GM18499 (cell line): ENCODE results near the gene RCHY1.
"Not testable (repeated sequence)": the region's sequence is repeated elsewhere in the genome, so short reads cannot be mapped to it uniquely, and the experiment has no call there.

ENCODE experiments used
- ATAC-seq: cut with Tn5 transposase; IDR thresholded peaks from one replicate; pipeline ENCODE4 v1.9.1; 2021; ENCODE audit warnings: moderate number of reproducible peaks; ENCODE audit not compliant: insufficient read depth, unreplicated experiment

RCHY1 gene

DNA sequence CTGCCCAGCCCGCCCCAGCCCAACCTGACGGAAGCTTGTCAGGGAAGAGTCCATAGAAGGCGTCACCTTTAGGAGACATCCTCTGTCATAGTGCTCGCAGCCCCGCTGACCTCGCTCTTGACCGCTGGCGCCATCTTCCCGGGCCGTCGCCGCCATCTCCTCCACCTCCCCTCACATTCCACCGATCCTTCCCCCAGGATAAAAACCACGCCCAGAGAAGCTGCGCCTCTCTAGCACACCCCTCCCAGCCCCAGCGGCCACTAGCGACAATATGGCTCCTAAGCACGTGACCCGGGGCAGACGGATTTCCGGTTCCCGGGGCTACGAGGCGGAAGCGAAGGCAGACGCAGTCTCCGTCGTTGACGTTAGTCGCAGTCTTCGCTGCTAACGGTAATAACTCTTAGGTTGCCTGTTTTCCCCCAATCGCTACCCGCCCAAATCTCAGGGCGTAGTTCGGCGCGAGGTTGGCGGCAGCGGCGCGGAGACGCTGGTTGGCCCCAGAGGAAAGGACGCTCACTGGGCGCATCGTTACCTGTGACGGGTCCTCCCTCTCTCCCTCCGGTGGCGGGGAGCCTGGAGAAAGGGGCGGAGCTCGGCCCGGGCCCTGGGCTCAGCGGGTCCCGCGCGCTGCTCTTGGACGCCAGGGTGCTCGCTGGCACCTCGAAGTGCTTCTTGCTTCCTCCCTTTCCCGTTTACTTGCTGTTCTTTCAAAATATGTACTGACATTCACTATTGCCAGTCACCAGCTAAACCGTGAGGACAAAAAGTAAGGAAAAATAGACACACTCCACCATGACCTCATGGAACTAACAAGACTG is at the start of gene RCHY1, which contains the start of gene THAP6:
Gene RCHY1 (minus strand): TSS at position 273 of the 818 bp plus-strand sequence. CDS start 117 bp downstream, at position 156.
Gene THAP6 (plus strand): TSS at position 343 of the 818 bp plus-strand sequence. CDS start 980 bp downstream, outside the sequence.
- peak; percentile 88 for ATAC-seq

DNA sequence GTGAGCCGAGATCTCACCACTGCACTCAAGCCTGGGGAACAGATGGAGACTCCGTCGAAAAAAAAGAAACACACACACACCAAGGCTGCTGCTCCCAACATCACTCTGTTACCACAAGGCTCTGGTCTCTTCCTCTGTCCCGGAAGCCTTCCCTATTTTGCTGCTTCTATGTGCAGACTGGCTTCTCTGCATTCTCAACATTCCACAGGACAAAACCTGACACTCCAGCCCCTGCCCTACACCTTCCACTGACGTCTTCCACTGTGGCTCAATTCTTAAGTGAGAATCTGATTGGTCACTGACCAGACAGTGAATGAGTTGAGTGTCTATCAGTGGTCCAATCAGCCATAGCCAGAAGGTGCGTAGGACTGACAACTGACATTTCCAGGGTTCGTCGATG is 47.6 kb upstream of the RCHY1 start:
- ATAC-seq = no peak

DNA sequence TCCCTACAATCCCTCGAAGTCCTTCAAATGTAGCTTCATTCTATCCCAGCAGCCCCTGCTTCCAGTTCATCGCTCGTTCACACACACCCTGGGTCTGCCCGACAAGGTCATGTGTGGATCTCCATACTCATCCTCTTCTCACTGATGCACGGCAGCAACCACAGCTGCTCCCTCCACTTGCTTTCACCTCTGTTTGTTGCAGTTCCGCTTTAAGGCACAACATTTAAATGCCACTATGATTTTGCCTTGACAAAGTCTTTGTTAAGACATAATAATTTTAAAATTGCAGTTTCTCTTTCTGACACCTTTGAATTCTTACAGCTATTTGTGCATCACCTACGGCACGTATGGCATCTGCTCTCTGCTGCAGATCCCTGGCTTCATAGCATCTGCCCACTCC is 43.5 kb upstream of the RCHY1 start:
- ATAC-seq = no peak

DNA sequence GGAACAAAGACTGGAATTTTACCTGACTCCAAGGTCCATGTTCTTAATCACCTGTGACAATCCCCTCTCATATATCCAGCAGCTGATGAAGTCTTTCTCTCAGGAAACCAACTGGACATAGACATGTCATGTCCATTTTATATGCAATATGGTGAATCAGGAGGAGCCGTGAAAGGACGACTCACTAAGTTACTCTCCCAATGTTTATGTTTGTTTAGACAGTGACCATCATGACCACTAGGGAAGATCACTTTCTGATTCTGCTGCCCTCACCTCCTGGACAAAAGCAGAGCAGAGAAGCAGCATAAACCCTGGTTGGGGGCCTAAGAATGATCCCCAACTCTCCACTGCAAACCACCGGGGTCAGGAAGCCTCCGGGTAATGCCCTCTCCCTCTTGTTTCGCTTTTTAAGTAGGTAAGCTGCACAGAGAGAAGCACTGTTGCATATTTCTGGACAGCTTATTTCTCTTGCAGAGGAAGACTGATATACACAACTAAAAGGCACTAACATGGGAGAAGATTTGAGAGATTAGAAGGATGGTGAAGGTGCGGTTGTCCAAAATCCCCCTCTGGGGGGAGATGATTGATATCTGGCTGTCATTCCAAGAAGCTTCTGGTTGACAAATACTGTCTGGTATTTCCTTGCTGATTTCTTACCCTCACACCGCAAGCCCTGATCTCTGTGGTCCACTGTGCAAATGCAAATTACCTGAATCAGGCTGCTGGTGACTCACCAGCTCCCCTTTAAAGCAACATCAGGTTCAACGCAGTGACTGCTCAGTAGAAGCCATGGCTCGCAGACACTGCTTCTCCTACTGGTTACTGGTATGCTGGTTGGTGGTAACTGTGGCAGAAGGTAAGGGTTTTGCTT is 41.3 kb upstream of the RCHY1 start, which contains the start of gene ODAPH:
Gene ODAPH (plus strand): TSS at position 773 of the 871 bp plus-strand sequence. CDS start 17 bp downstream, at position 790.
- ATAC-seq = peak; percentile 99

DNA sequence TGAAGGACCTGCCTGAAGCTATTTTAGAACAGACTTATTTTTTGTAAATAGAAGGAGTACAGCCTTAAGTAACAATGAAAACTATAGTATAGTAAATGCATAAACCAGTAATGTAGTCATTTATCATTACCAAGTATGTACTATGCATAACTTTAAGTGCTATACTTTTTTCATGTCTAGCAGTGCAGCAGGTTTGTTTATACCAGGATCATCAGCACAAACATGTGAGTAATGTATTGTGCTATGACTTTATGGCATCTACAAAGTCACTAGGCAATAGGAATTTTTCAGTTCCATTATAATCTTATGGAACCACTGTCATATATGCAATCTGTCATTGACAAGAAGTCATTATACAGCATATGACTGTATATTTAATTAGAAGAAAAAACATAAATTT is 38.2 kb upstream of the RCHY1 start:
- ATAC-seq = no peak

DNA sequence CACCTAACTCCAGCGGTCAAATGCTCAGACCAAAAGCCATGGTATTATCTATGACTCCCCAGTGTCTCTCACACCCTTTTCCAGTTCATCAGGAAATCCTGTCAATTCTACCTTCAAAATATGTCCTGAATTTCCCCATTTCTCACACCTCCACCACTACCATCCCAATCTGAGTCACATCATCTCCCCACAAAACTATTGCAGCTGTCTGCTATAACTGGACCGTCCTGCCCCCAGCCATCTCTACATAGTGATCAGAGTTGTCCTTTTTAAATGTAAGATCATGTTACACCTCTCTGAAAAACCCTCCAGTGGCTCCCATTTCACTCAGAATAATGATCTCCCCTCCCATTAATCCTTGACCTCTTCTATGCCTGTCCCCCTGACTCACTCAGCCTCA is 34.8 kb upstream of the RCHY1 start:
- ATAC-seq = no peak

DNA sequence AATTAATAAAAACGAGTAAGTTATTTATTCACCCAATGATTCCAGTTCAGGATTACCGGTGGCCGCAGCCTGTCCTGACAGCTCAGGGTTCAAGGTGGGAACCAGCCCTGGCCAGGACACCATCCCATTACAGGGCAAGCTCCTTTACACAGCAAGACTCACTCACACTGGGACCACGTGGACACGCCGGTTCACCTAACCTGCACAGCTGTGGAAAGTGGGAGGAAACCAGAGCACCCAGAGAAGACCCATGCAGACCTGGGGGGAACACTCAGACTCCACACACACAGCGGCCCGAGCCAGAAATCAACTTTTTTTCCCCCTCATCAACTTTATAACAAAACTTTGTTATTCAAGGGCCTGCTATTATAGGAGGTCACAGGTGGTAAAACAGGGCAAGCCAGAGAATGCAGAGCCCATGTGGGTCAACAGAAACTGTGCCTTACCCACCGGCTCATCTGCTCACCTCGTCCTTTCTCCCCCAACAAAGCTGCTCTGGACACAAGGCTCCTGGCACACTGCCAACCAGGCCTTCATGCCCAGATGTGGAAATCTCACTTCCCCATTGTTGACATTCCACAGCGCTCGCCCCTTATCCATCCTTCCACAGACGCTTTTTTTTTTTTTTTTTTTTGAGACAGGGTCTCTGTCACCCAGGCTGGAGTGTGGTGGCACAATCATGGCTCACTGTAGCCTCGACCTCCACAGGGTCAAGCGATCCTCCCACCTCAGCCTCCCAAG is 33.6 kb upstream of the RCHY1 start:
- no peak for ATAC-seq

DNA sequence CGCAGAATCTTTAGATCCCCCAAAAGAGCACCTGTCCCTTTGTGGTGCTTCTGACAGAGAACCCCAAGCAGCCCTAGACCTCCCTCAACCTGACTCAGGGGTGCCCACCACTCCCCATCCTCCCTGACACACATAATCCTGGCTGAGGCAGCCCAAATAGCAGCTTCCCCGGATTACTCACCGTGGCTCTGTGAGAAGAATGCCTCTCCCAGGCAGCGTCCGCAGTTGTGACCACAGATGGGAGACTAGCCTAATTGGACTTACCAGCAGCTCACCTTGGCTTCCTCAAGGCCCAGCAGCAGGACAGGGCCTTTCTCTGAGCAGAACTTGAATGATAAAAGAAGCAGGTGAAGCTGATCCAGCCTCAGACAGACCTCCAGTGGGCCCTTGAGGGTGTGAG is 31.3 kb upstream of the RCHY1 start:
- ATAC-seq = no peak

DNA sequence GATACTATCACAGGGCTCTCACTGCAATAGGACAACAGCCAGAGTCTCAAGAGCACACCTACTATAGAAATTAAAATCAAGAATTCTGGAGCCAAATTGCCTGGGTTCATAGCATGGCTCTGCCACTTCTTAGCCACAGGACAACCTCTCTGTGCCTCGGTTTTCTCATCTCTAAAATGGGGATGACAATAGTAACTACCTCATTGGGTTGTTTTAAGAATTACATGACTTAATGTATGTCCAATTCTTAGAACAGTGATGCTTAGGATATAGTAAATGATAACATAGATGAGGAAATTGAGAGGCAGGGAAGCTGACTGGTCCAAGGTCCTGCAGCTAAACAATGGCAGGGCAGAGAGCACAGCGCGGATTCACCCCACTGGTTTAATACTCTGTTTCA is 30.7 kb upstream of the RCHY1 start:
- no peak for ATAC-seq

DNA sequence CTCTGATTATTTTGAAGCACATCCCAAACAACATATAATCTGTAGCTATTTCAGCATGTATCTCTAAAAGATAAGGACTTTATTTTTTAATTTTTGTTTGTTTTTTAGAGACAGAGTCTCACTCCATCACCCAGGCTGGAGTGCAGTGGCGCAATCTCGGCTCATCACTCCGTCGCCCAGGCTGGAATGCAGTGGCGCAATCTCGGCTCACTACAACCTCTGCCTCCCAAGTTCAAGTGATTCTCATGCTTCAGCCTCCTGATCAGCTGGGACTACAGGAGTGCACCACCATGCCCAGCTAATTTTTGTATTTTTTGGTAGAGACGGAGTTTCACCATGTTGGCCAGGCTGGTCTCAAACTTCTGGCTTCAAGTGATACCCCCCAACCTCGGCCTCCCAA is 30.0 kb upstream of the RCHY1 start:
- not testable (repeated sequence) for ATAC-seq

DNA sequence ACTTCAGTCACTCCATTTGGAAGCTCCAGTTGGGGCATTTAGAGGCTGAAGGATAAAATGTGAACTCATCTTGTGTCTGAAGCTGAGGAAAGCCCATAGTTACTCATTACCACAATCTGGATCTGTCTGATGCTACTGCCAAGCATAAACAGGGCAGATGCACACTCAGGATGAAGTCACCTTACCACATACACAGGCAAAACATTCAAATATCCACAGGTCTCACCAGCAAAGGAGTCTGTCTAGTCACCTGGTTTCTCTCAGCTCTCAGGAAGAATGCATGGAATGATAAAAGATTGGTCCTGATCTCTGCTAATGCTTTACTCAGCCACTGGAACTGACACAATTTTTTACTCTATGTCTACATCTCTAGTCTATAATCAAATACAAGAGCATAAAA is 28.6 kb upstream of the RCHY1 start:
- no peak for ATAC-seq

DNA sequence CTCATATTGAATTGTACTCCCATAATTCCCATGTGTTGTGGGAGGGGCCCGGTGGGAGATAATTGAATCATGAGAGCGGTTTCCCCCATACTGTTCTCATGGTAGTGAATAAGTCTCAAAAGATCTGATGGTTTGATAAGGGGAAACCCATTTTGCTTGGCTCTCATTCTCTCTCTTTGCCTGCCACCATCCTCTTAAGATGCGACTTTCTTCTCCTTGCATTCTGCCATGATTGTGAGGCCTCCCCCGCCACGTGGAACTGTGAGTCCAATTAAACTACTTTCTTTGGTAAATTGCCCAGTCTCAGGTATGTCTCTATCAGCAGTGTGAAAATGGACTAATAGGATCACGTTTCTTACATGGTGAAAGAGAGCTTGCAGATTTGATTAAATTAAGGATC is 23.1 kb upstream of the RCHY1 start:
- not testable (repeated sequence) for ATAC-seq

DNA sequence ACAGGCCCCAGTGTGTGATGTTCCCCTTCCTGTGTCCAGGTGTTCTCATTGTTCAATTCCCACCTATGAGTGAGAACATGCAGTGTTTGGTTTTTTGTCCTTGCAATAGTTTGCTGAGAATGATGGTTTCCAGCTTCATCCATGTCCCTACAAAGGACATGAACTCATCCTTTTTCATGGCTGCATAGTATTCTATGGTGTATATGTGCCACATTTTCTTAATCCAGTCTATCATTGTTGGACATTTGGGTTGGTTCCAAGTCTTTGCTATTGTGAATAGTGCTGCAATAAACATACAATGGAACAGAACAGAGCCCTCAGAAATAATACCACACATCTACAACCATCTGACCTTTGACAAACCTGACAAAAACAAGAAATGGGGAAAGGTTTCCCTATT is 19.7 kb upstream of the RCHY1 start:
- ATAC-seq = not testable (repeated sequence)

DNA sequence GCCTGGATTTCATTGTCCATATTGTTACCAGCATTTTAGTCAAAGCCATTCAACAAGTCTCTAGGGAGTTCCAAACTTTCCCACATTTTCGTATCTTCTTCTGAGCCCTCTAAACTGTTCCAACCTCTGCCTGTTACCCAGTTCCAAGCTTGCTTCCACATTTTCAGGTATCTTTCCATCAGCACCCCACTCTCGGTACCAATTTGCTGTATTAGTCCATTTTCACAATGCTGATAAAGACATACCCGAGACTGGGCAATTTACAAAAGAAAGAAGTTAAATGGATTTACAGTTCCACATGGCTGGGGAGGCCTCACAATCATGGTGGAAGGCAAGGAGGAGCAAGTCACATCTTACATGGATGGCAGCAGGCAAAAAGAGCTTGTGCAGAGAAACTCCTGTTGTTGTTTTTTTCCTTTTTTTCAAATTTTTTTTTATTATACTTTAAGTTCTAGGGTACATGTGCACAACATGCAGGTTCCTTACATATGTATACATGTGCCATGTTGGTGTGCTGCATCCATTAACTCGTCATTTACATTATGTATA is 19.2 kb upstream of the RCHY1 start:
- not testable (repeated sequence) for ATAC-seq

DNA sequence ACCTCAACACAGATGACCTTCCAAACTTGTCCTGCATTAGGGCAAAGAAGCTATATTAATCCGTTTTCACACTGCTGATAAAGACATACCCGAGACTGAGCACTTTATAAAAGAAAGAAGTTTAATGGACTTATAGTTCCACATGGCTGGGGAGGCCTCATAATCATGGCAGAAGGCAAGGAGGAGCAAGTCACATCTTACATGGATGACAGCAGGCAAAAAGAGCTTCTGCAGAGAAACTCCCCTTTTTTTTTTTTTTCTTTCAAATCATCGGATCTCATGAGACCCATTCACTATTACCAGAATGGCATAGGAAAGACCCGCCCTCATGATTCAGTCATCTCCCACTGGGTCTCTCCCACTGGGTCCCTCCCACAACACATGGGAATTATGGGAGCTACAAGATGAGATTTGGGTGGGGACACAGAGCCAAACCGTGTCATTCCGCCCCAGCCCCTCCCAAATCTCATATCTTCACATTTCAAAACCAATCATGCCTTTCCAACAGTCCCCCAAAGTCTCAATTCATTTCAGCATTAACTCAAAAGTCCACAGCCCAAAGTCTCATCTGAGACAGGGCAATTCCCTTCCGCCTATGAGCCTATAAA is 17.4 kb upstream of the RCHY1 start:
- not testable (repeated sequence) for ATAC-seq

DNA sequence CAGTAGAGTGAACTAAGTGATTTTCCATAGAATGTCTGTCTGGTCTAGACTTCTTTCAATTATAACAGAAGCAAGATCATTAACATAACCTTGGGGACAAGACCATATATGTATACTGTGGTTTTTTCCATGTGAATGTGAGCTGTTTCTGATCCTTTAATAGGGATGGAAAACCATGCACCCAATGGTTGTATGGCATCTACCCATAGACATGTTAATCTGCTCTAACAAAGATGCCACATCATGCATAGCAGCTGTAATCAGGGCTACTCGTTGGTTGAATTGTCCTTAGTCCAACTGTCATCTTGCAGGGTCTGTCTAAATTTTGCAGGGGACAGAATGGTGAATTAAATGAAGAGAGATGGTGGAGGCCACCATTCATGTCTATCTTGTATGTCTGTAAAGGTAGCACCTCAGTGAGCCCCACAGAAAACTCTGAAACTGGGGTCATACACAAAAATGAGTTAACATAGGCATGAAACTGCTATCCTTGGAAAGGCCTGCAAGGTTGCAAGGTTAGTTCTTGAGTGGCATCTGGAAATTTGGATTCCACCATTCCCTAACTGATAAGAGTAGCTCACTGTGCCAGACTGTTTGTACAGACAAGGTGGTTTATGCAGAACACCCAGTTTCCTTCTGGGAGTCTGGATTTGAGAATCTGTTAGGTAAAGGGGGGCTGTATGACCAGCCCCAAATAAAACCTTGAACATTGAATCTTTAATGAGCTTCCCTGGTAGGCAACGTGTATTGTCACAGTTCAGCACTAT is 16.5 kb upstream of the RCHY1 start:
- ATAC-seq = no peak

DNA sequence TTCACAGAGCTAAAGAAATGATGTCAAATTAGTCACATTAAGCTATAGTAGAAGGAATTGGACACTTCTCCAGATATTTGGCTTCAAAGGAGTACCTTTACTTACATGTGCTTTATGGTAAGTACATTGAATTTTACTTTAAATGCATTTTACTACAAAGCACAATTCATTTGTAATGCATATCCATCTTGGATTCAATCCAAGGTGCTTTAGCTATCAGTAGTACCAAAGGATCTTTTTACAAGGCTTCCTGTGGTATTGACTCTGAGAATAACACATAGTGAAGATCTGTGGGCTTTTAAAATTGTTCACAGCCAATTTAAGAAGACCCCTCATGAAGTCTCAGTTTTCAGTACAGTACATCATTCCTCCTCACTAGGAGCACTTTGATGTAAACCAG is 13.3 kb upstream of the RCHY1 start:
- ATAC-seq = no peak

DNA sequence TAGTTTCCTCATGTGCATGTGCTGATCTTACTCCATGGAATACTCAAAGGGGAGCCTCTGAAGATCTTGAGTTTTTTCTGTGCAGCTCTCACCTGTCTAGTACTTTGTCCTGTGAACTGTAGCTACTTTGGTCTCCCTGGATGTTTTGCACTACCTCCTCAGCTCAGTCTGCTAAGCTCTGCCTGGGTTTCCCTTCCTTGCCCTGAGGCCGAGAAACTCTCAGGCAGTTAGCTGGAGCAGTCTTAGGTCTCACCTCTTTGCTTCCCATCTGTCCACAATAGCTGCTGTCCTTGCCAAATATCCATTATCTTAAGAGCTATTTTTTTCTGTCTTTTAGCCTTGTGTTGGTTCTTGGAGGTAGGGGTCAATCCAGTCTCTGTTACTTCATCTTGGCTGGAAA is 11.7 kb upstream of the RCHY1 start:
- ATAC-seq = no peak

DNA sequence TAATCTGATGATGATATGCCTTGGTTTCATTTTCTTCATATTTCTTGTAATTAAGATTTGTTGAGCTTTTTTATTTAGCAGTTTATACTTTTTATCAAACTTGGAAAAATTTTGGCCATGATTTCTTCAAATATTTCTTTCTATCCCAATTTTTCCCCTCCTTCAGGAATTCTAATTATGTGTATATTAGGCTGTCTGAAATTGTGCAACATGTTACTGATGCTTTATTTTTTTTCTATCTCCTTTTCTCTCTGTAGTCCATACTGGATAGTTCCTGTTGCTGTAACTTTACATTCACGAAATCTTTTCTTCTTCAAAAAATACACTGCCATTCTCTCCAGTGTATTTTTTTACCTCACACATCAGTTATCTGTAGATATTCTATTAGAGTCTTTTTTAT is 10.9 kb upstream of the RCHY1 start:
- ATAC-seq = no peak
